ENCODE data around the gene ZDHHC8. TPM values are rescaled to one million over a fixed set of nuclear protein-coding genes. Genes with fewer than 3 reads are reported as not detected.

The ZDHHC8 gene
- total and polyA plus RNA-seq, 3 experiments from 2014 or later: 4.4 to 80.7 (median 74.7) TPM

DNA sequence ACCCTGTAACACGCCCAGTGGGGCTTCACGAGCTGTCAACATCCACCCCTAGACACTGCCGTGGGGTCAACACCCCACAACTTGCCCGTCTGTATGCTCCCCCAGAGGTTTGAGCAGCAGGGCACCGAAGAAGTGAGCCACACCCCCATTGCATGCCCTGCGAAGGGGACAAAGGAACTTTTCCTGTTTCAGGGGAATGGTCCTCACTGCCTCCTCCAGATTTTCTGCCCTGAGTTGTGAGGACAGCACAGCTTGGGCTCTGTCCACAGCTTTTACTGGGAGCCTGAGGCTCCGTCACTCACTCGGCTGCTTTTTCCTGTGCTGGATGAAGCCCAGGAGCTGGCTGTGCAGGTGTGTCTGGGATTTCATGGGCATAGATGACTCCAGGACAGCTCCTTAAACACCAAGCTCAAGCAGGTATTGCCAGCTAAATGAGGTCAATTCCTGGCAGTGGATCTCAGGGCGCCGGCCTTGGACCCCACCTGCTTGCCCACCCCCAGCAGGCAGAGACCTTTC lies 59.5 kb downstream of the ZDHHC8 start:
- Mint-ChIP-seq H3K4me1 (peaks cover 0 to 2% (median 0%) of the 10 kb centered on the region in 3 donors), H3K27ac (peak overlapping the region in 1 of 8 donors; percentile 54), H3K9me3 (no peaks in the 10 kb centered on the region), H3K36me3 (no peaks in the 10 kb centered on the region), H3K27me3 (no peaks in the 10 kb centered on the region), H3K4me3 (no peak overlapping the region)
- no peak overlapping the region for H3K27ac ChIP-seq (ENCODE audit: low read depth, low read length)
- H3K27me3 ChIP-seq (ENCODE audit: insufficient read depth, low read length, poor library complexity, severe bottlenecking): peaks cover 4% of the 10 kb centered on the region
- ChIA-PET CTCF (no interaction called here), POLR2A (no interaction called here)
- H3K4me3 ChIP-seq (ENCODE audit: low read length): no peak overlapping the region
- no peaks in the 10 kb centered on the region for H3K4me1 ChIP-seq (ENCODE audit: insufficient read depth, low read length)
- no peak for DNase-seq
- H3K36me3 ChIP-seq (ENCODE audit: insufficient read depth, low read length): no peaks in the 10 kb centered on the region
- H3K9me3 ChIP-seq (ENCODE audit: low read length): no peaks in the 10 kb centered on the region

DNA sequence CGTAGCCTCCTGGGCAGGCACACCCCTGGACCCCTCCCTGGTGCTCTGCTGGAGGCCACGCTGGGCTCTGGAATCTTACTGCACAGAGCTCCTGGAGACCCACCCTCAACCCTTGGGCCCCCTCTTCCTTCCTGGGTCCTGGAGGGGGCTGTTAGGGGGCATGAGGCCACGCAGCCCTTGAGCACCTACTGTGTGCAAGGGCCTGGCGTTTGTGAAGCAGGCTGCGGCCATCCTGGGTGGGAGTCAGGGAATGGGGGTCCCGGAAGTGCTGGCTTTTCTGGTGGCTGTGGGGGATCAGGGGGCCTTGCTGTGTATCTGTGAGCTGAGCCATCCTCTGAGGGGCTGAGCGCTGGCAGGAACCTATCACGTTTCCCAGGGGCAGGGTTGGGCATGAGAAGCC lies 60.2 kb downstream of the ZDHHC8 start:
- Mint-ChIP-seq H3K9me3 (no peaks in the 10 kb centered on the region), H3K27ac (no peak overlapping the region), H3K27me3 (no peaks in the 10 kb centered on the region), H3K4me1 (peaks cover 0 to 2% (median 0%) of the 10 kb centered on the region in 3 donors), H3K4me3 (no peak overlapping the region), H3K36me3 (no peaks in the 10 kb centered on the region)
- Histone ChIP-seq H3K27me3 (ENCODE audit: insufficient read depth, low read length, poor library complexity, severe bottlenecking) (peaks cover 4% of the 10 kb centered on the region), H3K27ac (ENCODE audit: low read depth, low read length) (no peak overlapping the region), H3K4me1 (ENCODE audit: insufficient read depth, low read length) (no peaks in the 10 kb centered on the region), H3K4me3 (ENCODE audit: low read length) (no peak overlapping the region), H3K36me3 (ENCODE audit: insufficient read depth, low read length) (no peaks in the 10 kb centered on the region), H3K9me3 (ENCODE audit: low read length) (no peaks in the 10 kb centered on the region)
- DNase-seq: no peak
- ChIA-PET POLR2A (no interaction called here), CTCF (no interaction called here)

GRCh38 chr22:20192293-20192971 lies 60.8 kb downstream of the ZDHHC8 start:
- Mint-ChIP-seq H3K4me1 (peaks cover 0 to 2% (median 0%) of the 10 kb centered on the region in 3 donors), H3K9me3 (no peaks in the 10 kb centered on the region), H3K36me3 (no peaks in the 10 kb centered on the region), H3K27ac (peak overlapping the region in 1 of 8 donors; percentile 32), H3K4me3 (no peak overlapping the region), H3K27me3 (no peaks in the 10 kb centered on the region)
- POLR2A ChIA-PET: no interaction called here
- no peak overlapping the region for H3K27ac ChIP-seq (ENCODE audit: low read depth, low read length)
- no peaks in the 10 kb centered on the region for H3K4me1 ChIP-seq (ENCODE audit: insufficient read depth, low read length)
- CTCF ChIA-PET: no interaction called here
- DNase-seq: no peak
- no peak overlapping the region for H3K4me3 ChIP-seq (ENCODE audit: low read length)
- no peaks in the 10 kb centered on the region for H3K36me3 ChIP-seq (ENCODE audit: insufficient read depth, low read length)
- H3K27me3 ChIP-seq (ENCODE audit: insufficient read depth, low read length, poor library complexity, severe bottlenecking): peaks cover 5% of the 10 kb centered on the region
- no peaks in the 10 kb centered on the region for H3K9me3 ChIP-seq (ENCODE audit: low read length)

GRCh38 chr22:20192972-20193760 lies 61.6 kb downstream of the ZDHHC8 start:
- Histone ChIP-seq H3K27me3 (ENCODE audit: insufficient read depth, low read length, poor library complexity, severe bottlenecking) (peaks cover 11% of the 10 kb centered on the region), H3K9me3 (ENCODE audit: low read length) (no peaks in the 10 kb centered on the region), H3K27ac (ENCODE audit: low read depth, low read length) (no peak overlapping the region), H3K4me3 (ENCODE audit: low read length) (no peak overlapping the region), H3K36me3 (ENCODE audit: insufficient read depth, low read length) (no peaks in the 10 kb centered on the region), H3K4me1 (ENCODE audit: insufficient read depth, low read length) (no peaks in the 10 kb centered on the region)
- ChIA-PET POLR2A (no interaction called here), CTCF (no interaction called here)
- Mint-ChIP-seq H3K27ac (no peak overlapping the region), H3K4me1 (peaks cover 0 to 2% (median 0%) of the 10 kb centered on the region in 3 donors), H3K27me3 (no peaks in the 10 kb centered on the region), H3K9me3 (no peaks in the 10 kb centered on the region), H3K36me3 (no peaks in the 10 kb centered on the region), H3K4me3 (no peak overlapping the region)
- DNase-seq: no peak

DNA sequence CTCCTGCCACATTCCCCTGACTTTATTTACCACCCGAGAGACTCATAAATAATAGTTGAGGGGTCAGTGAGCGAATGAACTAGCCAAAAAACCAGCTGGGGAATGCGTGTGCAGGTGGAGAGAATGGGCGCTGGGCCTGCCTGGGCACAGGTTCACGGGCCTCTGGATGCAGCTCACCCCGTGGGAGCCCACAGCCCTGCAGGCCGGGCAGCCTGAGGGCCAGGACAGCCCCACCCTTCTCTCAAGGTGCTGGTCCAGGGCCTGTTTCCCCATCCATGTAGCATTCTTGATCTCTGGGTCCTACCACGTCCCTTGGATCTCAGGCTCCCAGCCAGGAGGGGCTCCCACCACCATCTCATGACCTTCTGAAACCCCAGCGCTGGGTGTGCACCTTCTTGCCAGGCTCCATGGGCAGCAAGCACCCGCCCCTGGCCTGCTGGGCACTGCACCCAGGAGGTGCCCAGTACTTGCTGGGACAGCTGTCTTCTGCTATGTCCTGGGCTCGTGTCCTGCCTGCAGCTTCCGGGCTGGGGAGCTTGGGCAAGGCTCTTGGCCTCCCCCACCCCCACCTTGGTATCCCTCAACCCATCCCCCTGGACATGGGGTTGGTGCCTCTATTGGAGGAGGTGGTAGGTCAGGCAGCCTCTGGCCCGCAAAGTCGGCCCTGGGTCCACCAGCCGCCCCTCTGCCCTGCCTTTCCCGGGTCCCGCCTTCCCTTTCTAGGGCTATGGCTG lies 62.3 kb downstream of the ZDHHC8 start:
- Histone ChIP-seq H3K27ac (ENCODE audit: low read depth, low read length) (no peak overlapping the region), H3K36me3 (ENCODE audit: insufficient read depth, low read length) (no peaks in the 10 kb centered on the region), H3K4me1 (ENCODE audit: insufficient read depth, low read length) (no peaks in the 10 kb centered on the region), H3K9me3 (ENCODE audit: low read length) (no peaks in the 10 kb centered on the region), H3K4me3 (ENCODE audit: low read length) (no peak overlapping the region), H3K27me3 (ENCODE audit: insufficient read depth, low read length, poor library complexity, severe bottlenecking) (peaks cover 18% of the 10 kb centered on the region)
- no peak for DNase-seq
- Mint-ChIP-seq H3K27ac (no peak overlapping the region), H3K4me3 (no peak overlapping the region), H3K4me1 (peaks cover 0 to 2% (median 0%) of the 10 kb centered on the region in 3 donors), H3K36me3 (no peaks in the 10 kb centered on the region), H3K9me3 (no peaks in the 10 kb centered on the region), H3K27me3 (no peaks in the 10 kb centered on the region)
- CTCF ChIA-PET: no interaction called here
- POLR2A ChIA-PET: no interaction called here

- CTCF ChIA-PET: interaction anchor here (1.6 kb wide), 1 partner anchor 43 kb away, joined by 4 read pairs; no protein-coding TSS in a partner anchor
- Mint-ChIP-seq H3K9me3 (no peaks in the 10 kb centered on the region), H3K36me3 (no peaks in the 10 kb centered on the region), H3K4me1 (no peaks in the 10 kb centered on the region), H3K4me3 (no peak overlapping the region), H3K27ac (no peak overlapping the region), H3K27me3 (no peaks in the 10 kb centered on the region)
- Histone ChIP-seq H3K36me3 (ENCODE audit: insufficient read depth, low read length) (no peaks in the 10 kb centered on the region), H3K4me3 (ENCODE audit: low read length) (no peak overlapping the region), H3K4me1 (ENCODE audit: insufficient read depth, low read length) (no peaks in the 10 kb centered on the region), H3K27ac (ENCODE audit: low read depth, low read length) (no peak overlapping the region), H3K27me3 (ENCODE audit: insufficient read depth, low read length, poor library complexity, severe bottlenecking) (peaks cover 26% of the 10 kb centered on the region), H3K9me3 (ENCODE audit: low read length) (no peaks in the 10 kb centered on the region)
- POLR2A ChIA-PET: no interaction called here
- DNase-seq: no peak
Observed at GRCh38 chr22:20194681-20195593, 63.3 kb downstream of the ZDHHC8 start.

GRCh38 chr22:20196094-20196842 lies 64.7 kb downstream of the ZDHHC8 start:
- H3K36me3 ChIP-seq (ENCODE audit: insufficient read depth, low read length): no peaks in the 10 kb centered on the region
- ChIA-PET POLR2A (no interaction called here), CTCF (interaction anchor here (1.6 kb wide), 1 partner anchor 42 kb away, joined by 4 read pairs; no protein-coding TSS in a partner anchor)
- H3K9me3 ChIP-seq (ENCODE audit: low read length): no peaks in the 10 kb centered on the region
- Mint-ChIP-seq H3K36me3 (no peaks in the 10 kb centered on the region), H3K4me3 (no peak overlapping the region), H3K27me3 (no peaks in the 10 kb centered on the region), H3K4me1 (no peaks in the 10 kb centered on the region), H3K9me3 (no peaks in the 10 kb centered on the region), H3K27ac (no peak overlapping the region)
- no peak overlapping the region for H3K27ac ChIP-seq (ENCODE audit: low read depth, low read length)
- no peaks in the 10 kb centered on the region for H3K4me1 ChIP-seq (ENCODE audit: insufficient read depth, low read length)
- H3K27me3 ChIP-seq (ENCODE audit: insufficient read depth, low read length, poor library complexity, severe bottlenecking): peaks cover 33% of the 10 kb centered on the region
- DNase-seq: no peak
- H3K4me3 ChIP-seq (ENCODE audit: low read length): no peak overlapping the region
